GM19328 (cell line): ENCODE measurements around the gene DECR2.
A peak's percentile ranks its signal among the peaks of the same experiment; 100 is the strongest.
"Not testable (repeated sequence)": the region's sequence is repeated elsewhere in the genome, so short reads cannot be mapped to it uniquely, and the experiment has no call there.

ENCODE experiments used
- ATAC-seq: cut with Tn5 transposase; IDR thresholded peaks from one replicate; pipeline ENCODE4 v1.9.1; 2021; ENCODE audit warnings: mild to moderate bottlenecking, moderate library complexity; ENCODE audit not compliant: unreplicated experiment

Gene DECR2, protein sequence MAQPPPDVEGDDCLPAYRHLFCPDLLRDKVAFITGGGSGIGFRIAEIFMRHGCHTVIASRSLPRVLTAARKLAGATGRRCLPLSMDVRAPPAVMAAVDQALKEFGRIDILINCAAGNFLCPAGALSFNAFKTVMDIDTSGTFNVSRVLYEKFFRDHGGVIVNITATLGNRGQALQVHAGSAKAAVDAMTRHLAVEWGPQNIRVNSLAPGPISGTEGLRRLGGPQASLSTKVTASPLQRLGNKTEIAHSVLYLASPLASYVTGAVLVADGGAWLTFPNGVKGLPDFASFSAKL

GRCh38 chr16:401468-402348 is at the start of gene DECR2:
Gene DECR2 (plus strand): TSS chr16:401885. CDS start chr16:401964, 79 bp downstream.
- ATAC-seq: peak; percentile 47

- peak; percentile 69 for ATAC-seq
These were observed 48.9 kb upstream of the DECR2 start, which contains the start of gene AXIN1 for GRCh38 chr16:352547-353403. Gene AXIN1 (minus strand): TSS chr16:352723. CDS start chr16:347025, 5,698 bp downstream.

- ATAC-seq: no peak
These were observed 48.0 kb upstream of the DECR2 start for GRCh38 chr16:353404-354290.

DNA sequence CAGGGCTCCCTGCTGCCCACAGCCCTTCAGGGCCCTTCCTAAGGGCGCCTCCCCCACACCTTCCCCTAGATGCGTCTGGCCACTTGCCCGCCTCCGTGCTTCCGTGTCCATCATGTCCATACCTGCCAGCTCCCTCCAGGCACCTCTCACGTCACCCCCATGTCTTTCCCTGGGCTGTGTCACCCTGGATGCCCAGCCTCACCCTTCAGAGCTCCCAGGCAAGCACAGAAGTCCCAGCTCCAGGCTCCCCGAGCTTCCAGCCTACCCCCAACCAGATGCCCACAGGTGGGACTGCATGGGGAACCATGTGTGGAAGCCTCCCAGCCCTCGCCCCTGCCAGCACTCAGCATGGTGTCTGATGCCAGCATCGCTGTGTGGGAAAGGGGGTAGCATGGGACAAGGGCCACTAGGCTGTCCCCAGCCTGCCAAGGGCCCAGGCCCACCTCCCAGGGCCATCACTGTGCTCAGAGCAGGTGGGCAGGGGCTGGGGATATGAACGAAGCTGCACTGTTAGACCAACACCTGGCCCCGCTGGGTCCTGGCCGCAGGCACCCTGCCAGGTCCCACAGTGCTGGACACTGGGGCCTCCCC is 47.3 kb upstream of the DECR2 start:
- no peak for ATAC-seq

- no peak for ATAC-seq
These were observed 46.7 kb upstream of the DECR2 start for GRCh38 chr16:354971-355461.

- no peak for ATAC-seq
These were observed 44.9 kb upstream of the DECR2 start for GRCh38 chr16:356741-357140.

DNA sequence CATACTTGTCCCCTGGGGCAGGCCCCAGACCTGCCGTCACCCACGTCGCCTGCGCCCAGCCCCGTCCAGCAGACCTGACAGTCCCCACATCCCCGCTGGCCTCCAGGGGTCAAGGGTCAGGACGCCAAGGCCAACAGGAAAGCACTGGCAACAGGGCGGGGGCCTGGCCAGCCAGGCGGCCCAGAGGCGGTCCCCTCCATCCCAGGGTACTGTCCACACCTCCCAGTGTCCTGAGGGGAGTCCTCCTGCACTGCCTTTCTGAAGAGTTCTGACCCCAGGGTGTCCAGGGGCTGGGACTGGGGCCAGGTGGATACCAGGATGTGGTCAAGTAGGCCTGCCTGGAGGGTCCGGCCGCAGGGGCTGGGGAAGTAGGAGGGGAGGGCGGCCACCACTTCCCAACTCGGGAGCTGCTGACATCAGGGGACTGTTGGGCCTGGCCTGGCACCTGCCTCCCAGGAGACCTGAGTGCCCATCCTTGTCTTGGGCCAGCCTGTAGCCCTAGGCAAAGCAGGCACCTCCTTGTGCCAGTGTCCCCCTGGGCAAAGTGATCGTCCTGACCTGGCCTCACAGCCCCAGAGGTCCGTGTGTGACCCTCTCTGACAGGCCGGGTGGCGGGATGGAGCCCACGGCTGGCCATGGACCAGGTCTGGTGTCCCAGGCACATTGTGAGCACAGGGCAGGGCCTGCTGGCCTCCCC is 42.5 kb upstream of the DECR2 start:
- ATAC-seq: no peak

DNA sequence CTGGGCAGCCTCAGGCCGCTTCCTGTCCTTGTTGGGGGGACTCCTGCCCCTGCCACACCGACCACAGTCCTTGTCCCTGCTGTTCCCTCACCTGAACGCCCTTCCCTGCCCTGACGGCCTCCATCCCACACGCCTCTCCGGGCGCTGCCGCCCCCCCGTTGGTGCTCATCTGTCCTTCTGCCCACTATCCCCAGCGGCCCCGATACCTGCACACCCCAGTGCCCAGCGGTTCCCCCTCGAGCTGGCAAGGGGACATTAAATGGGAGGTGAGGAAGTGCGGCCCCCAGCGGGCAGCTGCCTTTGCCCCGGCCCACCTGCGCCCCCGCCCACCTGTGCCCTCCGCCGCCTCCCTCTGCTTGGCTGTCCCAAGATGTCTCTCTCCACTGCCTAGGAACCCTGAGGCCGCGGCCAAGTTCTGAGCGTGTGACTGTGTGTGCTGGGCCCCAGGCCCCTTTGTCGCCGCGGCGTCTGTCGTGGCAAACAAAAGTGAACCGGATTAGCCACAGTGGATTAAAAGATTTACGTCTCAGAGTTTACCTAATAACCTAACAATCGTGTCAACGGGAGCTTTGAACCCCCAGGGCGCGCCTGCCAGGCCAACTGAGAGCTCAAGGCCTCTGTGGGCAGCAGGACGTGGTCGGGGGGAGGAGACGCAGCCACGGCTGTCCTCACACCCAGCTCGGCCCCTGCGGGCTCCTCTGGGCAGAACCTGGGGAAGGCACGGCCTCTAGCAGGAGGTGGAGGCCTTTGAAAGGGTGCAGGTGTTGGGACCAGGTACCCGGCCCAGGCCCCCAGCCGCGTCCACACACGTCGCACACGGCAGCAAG is 41.6 kb upstream of the DECR2 start:
- ATAC-seq: no peak

- ATAC-seq: no peak
These were observed 40.9 kb upstream of the DECR2 start for GRCh38 chr16:360698-361336.

DNA sequence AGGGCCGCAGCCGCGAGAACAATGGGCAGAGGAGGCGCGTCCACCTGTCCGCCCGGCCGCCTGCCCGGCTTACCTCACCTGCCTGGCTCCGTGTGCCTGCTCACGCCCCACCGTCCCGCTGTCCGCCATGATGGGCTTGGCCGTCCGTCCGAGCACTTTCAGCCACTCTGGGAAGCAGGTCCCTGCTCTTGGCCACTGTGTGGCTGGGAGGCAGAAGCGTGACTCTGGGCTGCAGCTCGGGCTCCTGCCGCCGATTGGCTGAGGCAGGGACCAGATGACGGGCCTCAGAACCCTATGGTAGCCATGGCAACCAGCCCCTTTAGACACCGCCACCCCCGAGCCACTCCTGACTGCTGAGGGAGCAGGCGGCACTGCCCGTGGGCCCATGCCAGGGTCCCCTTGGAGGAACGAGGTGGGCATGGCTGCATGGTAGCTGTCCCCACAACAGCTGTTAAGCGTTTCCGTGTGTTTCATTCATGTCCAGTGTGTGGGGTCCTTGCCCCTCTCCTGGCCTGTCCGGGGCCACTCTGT is 40.3 kb upstream of the DECR2 start:
- ATAC-seq: no peak

- ATAC-seq: no peak
These were observed 39.6 kb upstream of the DECR2 start for GRCh38 chr16:361872-362701.

- not testable (repeated sequence) for ATAC-seq
These were observed 39.0 kb upstream of the DECR2 start for GRCh38 chr16:362702-362999.

DNA sequence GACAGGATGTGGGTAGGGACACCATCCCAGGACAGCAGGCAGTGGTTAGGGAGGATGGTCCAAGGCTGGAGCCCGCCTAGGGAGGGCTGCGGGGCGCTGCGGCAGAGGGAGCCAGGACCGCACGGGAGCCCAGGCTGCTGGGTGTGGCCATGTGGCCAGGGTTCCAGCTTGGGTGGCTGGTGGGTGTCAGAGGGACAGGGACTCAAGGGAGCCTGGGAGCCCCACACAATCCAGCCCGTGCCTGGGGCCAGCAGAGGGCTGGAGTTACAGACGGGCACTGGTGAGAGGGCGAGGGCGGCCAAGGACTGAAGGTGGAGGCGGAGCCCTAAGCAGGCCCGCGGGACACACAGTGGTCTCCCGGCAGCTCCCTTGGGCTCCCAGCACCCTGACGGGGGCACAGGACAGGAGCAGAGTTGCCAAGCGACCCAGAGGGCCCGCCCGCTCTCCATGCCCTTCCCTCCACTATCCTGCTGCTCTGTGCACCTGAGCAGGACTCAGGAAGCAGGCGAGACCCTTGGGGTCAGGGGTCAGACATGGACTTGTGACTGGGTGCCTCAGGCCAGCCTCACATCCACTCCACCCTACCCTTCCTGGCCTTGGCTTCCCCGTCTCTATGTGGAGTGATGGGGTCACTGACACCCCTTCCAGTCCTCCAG is 38.4 kb upstream of the DECR2 start:
- ATAC-seq: no peak

GRCh38 chr16:363766-364490 is 37.8 kb upstream of the DECR2 start:
- ATAC-seq: no peak
